HK-2 (cell line): ENCODE measurements around the gene MFSD6.
"Not testable (repeated sequence)": the region's sequence is repeated elsewhere in the genome, so short reads cannot be mapped to it uniquely, and the experiment has no call there.

ENCODE experiments used
- DNase-seq: peaks from one replicate; pipeline ENCODE4 v3.0.0-alpha.2; 2018; ENCODE audit not compliant: unreplicated experiment

The MFSD6 gene

GRCh38 chr2:190407662-190408537 lies at the start of gene MFSD6:
MFSD6 (plus strand) TSS chr2:190408355; CDS start chr2:190436030, 27,675 bp downstream.
- peak; percentile 51 for DNase-seq

- DNase-seq, result not testable (repeated sequence)
These were observed 49.3 kb upstream of the MFSD6 start for GRCh38 chr2:190358655-190359448.

GRCh38 chr2:190360561-190360960 lies 47.6 kb upstream of the MFSD6 start:
- DNase-seq, result no peak

- DNase-seq, result no peak
These were observed 47.2 kb upstream of the MFSD6 start for GRCh38 chr2:190360965-190361364.

- no peak for DNase-seq
These were observed 46.6 kb upstream of the MFSD6 start for GRCh38 chr2:190361572-190361971.

- DNase-seq, result no peak
These were observed 45.3 kb upstream of the MFSD6 start for GRCh38 chr2:190362894-190363293.

GRCh38 chr2:190365499-190366204 lies 42.5 kb upstream of the MFSD6 start:
- no peak for DNase-seq

- DNase-seq, result no peak
These were observed 41.9 kb upstream of the MFSD6 start for GRCh38 chr2:190366248-190366753.

- DNase-seq, result no peak
These were observed 41.1 kb upstream of the MFSD6 start for GRCh38 chr2:190367091-190367490.

- no peak for DNase-seq
These were observed 38.5 kb upstream of the MFSD6 start for GRCh38 chr2:190369635-190370034.

- DNase-seq, result no peak
These were observed 32.1 kb upstream of the MFSD6 start for GRCh38 chr2:190376083-190376482.

GRCh38 chr2:190376591-190377245 lies 31.4 kb upstream of the MFSD6 start:
- no peak for DNase-seq

GRCh38 chr2:190378880-190379237 lies 29.3 kb upstream of the MFSD6 start:
- DNase-seq, result no peak

GRCh38 chr2:190379249-190379964 lies 28.7 kb upstream of the MFSD6 start:
- no peak for DNase-seq

- DNase-seq, result no peak
These were observed 27.2 kb upstream of the MFSD6 start for GRCh38 chr2:190380962-190381412.

GRCh38 chr2:190382851-190383250 lies 25.3 kb upstream of the MFSD6 start:
- DNase-seq, result no peak

GRCh38 chr2:190387422-190387821 lies 20.7 kb upstream of the MFSD6 start:
- DNase-seq, result no peak

GRCh38 chr2:190396271-190396670 lies 11.9 kb upstream of the MFSD6 start:
- no peak for DNase-seq

GRCh38 chr2:190402986-190403603 lies 5.1 kb upstream of the MFSD6 start:
- no peak for DNase-seq

GRCh38 chr2:190404487-190404886 lies 3.7 kb upstream of the MFSD6 start:
- DNase-seq, result no peak
